GM19452 (cell line): ENCODE results near the gene CMTM5.

Experiments used
- ATAC-seq: cut with Tn5 transposase; IDR thresholded peaks from one replicate; pipeline ENCODE4 v1.9.1; 2021; ENCODE audit not compliant: unreplicated experiment

CMTM5 gene

DNA sequence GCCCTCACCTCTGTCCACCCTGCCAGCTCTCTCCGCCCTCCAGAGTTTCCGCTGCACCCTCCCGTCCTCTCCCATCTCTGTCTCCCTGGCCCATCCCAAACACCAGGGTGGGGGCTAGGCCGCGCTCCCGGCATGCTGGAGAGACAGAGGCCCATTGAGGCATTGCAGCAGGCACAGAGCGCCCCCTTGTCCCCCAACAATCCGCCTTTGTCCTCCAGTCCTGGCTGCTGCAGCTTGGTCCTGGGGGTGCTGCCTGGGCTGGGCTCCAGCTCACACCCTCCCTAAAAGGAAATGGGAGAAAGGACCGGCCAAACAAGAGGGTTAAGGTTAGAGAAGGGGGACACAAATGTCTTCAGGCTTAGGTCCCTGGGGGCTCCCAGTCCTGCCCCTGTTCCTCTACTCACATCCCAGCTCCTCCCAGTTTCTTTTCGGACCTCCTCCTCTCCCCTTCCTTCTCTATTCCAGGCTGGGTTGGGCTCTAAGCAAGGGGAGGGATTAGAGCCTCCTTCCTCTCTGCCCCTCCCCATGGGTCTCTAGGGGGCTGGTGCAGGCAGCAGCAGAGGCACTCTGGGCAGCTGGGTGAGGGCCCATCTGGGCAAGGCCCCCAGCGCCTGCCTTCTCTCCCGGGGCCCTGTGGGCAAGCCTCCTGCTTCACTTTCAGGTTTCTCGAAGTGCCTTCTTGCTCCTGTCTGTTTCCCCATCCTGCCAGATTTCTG lies at the start of gene CMTM5:
Gene CMTM5 (plus strand): TSS at position 565 of the 716 bp plus-strand sequence. CDS start 206 bp downstream, outside the sequence.
- no peak for ATAC-seq

DNA sequence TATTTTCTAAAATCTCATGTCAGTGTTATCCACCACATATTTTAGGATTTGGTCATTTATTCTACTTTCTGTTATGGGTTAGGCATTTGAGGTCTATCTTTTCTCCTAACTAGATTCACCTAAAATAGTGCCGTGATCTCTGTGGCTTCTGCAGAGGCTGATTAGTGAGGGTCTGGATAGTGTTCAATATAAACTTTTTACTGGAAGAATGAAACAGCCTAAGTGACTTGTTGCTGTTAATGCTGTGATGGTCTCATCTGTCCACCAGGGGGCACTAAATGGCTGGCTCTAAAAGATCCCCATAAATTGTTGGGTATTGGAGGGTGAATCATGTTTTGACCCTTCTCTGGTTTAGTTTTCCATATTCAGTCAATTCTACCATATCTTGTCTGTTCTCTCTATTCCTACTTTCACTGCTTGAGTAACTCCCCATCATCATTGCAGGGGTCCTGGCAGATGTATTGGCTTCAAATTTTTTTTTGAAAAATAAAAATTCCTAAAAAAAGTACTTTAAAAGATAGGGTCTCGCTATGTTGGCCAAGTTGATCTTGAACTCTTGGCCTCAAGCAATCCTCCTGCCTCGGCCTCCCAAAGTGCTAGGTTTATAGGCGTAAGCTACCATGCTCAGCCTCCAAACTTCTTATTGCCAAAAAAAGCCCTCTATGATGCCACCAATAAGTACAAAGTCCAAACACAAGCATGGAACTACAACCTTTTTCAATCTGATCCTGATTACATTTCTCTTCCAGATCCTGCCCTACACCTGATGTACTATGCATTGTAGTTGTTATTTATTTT lies 48.7 kb upstream of the CMTM5 start:
- no peak for ATAC-seq

- ATAC-seq = no peak
Observed at GRCh38 chr14:23335623-23336022, 41.2 kb upstream of the CMTM5 start.

DNA sequence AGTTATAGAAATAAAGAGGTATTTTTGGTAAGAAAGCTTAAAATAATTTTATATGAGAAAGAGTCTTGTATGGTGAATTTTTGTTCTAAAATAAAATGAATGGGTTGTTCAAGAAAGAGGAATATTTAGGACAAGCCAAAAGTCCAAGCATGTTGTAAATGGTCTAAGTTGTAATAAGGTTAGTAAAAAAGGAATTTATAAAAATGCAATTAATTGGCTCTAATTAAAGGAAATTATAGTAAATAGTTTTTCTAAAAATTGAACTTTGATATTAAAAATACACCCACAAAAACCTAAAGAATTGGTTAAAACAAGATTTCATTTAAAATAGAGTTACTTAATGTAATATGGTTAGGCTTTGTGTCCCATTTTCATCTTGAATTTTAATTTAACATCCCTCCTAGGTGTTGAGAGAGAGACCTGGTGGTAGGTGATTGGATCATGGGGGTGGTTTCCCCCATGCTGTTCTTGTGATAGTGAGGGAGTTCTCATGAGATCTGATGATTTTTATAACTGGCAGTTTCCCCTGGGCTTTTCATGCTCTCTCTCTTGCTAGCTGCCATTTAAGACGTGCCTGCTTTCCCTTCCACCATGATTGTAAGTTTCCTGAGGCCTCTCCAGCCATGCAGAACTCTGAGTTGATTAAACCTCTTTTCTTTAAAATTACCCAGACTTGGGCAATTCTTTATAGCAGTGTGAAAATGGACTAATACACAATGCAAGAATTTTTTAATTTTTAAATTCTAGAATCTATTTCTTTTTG lies 37.2 kb upstream of the CMTM5 start:
- no peak for ATAC-seq

DNA sequence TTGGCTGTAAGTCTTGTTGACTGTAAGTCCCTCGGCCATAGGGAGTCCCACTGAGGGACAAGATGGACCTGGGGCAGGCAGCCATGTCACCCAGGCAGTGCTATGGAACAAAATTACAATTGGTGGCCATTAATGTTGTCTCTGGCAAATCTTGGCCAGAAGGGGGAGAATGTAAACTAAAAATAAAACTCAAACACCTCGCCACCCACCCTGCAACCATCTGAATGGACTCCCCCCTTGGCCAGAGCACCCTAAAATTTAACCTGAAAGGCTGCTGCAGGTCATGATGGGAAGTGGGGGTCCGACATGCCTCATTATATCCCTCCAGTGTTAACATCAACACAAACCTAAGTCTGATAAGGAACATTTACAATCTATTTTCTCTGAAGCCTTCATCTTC lies 32.4 kb upstream of the CMTM5 start:
- no peak for ATAC-seq

- no peak for ATAC-seq
Observed at GRCh38 chr14:23345987-23346692, 30.7 kb upstream of the CMTM5 start.

GRCh38 chr14:23346693-23347405 lies 30.0 kb upstream of the CMTM5 start:
- ATAC-seq = no peak

- no peak for ATAC-seq
Observed at GRCh38 chr14:23347406-23348296, 29.2 kb upstream of the CMTM5 start.

GRCh38 chr14:23348297-23348655 lies 28.6 kb upstream of the CMTM5 start:
- ATAC-seq = no peak

GRCh38 chr14:23349156-23349845 lies 27.5 kb upstream of the CMTM5 start:
- ATAC-seq = no peak

- no peak for ATAC-seq
Observed at GRCh38 chr14:23351681-23352505, 25.0 kb upstream of the CMTM5 start.

DNA sequence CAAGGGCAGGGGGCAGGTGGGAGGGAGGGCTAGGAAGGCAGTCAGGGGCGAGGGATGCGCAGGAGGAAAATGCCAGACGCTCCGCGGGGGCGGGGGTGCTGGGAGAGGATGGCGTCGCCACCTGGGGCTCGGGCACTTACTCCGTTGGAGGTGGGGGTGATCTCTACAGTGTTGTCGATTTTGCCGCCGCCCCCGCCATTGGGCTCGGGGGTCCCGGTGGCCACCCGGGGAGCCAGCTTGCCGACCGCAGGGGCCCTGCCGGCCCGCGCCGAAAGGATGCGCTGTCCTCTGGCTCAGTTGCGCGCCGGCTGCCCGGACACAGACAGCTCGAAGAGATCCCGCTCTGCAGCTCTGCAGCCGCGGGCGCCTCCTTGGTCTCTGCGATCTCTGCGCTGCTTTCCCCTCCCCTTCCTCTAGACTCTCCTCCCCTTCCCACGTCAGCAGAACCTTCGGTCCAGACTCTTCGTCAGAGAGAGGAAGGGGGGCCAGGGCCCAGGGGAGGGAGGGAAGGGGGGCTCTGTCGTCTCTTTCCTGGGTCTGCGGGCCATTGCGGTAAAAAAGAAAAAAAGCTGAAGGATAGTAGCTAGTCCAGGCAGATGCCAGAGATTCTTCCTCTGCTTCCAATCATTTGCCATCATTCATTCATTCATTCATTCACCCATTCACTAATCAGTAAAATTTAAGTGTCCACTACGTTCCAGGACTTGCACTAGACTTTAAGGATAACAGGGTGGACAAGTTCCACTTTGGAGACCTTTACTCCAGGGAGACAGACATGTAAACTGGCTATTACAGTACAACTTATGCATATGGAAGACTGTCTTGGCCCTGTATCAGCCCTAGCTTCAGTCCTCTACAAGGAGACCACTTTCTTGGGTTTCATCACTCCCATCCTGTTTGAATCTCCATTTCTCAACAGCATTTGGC lies 24.1 kb upstream of the CMTM5 start, which contains the start of gene SLC22A17:
Gene SLC22A17 (minus strand): TSS at position 382 of the 927 bp plus-strand sequence.
- ATAC-seq = no peak

GRCh38 chr14:23353433-23353780 lies 23.4 kb upstream of the CMTM5 start:
- ATAC-seq = no peak

DNA sequence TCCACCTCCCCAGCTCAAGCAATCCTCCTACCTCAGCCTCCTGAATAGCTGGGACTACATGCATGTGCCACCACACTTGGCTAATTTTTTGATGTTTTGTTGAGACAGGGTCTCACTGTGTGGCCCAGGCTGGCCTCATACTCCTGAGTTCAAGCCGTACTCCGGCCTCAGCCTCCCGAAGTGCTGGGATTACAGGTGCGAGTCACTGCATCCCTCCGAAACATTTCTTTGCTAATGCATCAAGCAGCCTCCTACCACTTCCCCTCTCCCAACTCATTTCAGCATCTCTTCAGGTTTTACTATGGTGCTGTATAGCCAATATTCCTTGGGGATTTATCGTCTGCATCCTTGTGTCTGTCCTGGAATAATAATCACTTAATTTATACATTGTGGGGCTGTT lies 21.9 kb upstream of the CMTM5 start:
- no peak for ATAC-seq

GRCh38 chr14:23355871-23356435 lies 20.9 kb upstream of the CMTM5 start:
- ATAC-seq = no peak

GRCh38 chr14:23356662-23357061 lies 20.2 kb upstream of the CMTM5 start:
- no peak for ATAC-seq

DNA sequence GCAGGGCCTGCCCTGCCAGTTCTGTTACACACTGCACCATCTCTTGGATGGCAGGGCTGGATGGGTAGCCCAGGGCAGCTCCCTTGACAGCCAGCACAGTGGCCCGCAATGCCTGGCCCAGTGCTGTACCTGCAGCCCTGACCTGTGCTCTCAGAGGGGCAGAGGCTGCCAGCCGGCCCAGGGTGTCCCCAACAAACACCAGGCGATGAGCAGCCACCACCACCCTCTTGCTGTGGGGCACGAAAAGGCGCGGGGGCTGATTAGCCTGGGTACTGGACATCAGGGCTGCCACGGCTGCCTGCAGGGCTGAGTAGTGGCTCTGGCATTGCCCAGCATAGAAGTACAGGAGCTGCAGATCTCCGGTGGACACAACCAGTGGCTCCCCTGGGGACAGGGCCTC lies 19.6 kb upstream of the CMTM5 start:
- ATAC-seq = no peak
